IMR-90 (cell line): ENCODE measurements around the gene NPAS3. TPM values are rescaled to one million over a fixed set of nuclear protein-coding genes. Genes with fewer than 3 reads are reported as not detected.

Source experiments
- ATAC-seq: fragments of 200-7000 bp; cut with Tn5 transposase; 2 replicates; pipeline ENCODE4 v1.9.1; 2020; ENCODE audit warnings: low read depth, mild to moderate bottlenecking, moderate library complexity
- BruUV-seq: library from RNA; stranded (reverse); fragments of 400-500 nt; replicated peaks from 2 replicates; lab custom pipeline; 2021; lab: Mats Ljungman, UMichigan
- CTCF ChIA-PET: fragments of 300-600 bp; formaldehyde crosslinking; extraction: SDS; loops from one replicate; lab custom pipeline; 2021; ENCODE audit warnings: antibody characterized with exemption; lab: Yijun Ruan, JAX
- POLR2A ChIA-PET: fragments of 300-600 bp; sonication (Branson Sonifier 250); formaldehyde crosslinking; loops from one replicate; lab custom pipeline; 2022; ENCODE audit warnings: antibody characterized with exemption; ENCODE audit not compliant: unreplicated experiment; lab: Charles Lee
- DNase-seq: peaks from one replicate; pipeline ENCODE4 v3.0.0; 2013
- H2AFZ ChIP-seq: replicated peaks from 2 replicates; pipeline ENCODE3; 2013; ENCODE audit warnings: low read length, mild to moderate bottlenecking; ENCODE audit not compliant: poor library complexity
- H2AK5ac ChIP-seq: 2 replicates; pipeline ENCODE4 v1.6.1; 2013; ENCODE audit warnings: low read depth, low read length, inconsistent platforms
- H2AK9ac ChIP-seq: replicated peaks from 2 replicates; pipeline ENCODE3; 2013; ENCODE audit warnings: mild to moderate bottlenecking, low read depth, low read length, moderate library complexity; ENCODE audit not compliant: poor library complexity
- H2BK120ac ChIP-seq: 2 replicates; pipeline ENCODE4 v1.6.1; 2013; ENCODE audit warnings: low read depth, low read length, inconsistent platforms
- H2BK15ac ChIP-seq: 3 replicates; pipeline ENCODE4 v1.6.1; 2013; ENCODE audit warnings: low read depth, low read length, inconsistent platforms
- H2BK20ac ChIP-seq: 2 replicates; pipeline ENCODE4 v1.6.1; 2013; ENCODE audit warnings: low read depth, mild to moderate bottlenecking, inconsistent platforms, low read length, moderate library complexity
- H2BK5ac ChIP-seq: 2 replicates; pipeline ENCODE4 v1.6.1; 2013; ENCODE audit warnings: mild to moderate bottlenecking, low read depth, low read length, inconsistent platforms; ENCODE audit not compliant: poor library complexity, severe bottlenecking
- H3K14ac ChIP-seq: replicated peaks from 2 replicates; pipeline ENCODE4 v1.6.1; 2013; ENCODE audit warnings: low read depth, low read length, inconsistent platforms
- H3K18ac ChIP-seq: 2 replicates; pipeline ENCODE4 v1.6.1; 2013; ENCODE audit warnings: low read depth, low read length, control low read depth
- H3K23ac ChIP-seq: 2 replicates; pipeline ENCODE4 v1.6.1; 2013; ENCODE audit warnings: low read depth, low read length, inconsistent platforms
- H3K27ac ChIP-seq: 2 replicates; pipeline ENCODE4 v1.5.1; 2013; ENCODE audit warnings: mild to moderate bottlenecking, control low read depth, low read length; ENCODE audit not compliant: insufficient read depth
- H3K27me3 ChIP-seq: 2 replicates; pipeline ENCODE4 v1.6.1; 2013; ENCODE audit warnings: low read length; ENCODE audit not compliant: control insufficient read depth, insufficient read depth
- H3K36me3 ChIP-seq: 2 replicates; pipeline ENCODE4 v1.6.1; 2013; ENCODE audit warnings: low read length, mixed read lengths; ENCODE audit not compliant: control insufficient read depth, insufficient read depth
- H3K4ac ChIP-seq: 2 replicates; pipeline ENCODE4 v1.6.1; 2013; ENCODE audit warnings: low read depth, low read length, inconsistent platforms
- H3K4me1 ChIP-seq: 2 replicates; pipeline ENCODE4 v1.6.1; 2013; ENCODE audit warnings: low read length, mixed read lengths; ENCODE audit not compliant: control insufficient read depth, insufficient read depth
- H3K4me2 ChIP-seq: 2 replicates; pipeline ENCODE4 v1.6.1; 2013; ENCODE audit warnings: low read depth, mild to moderate bottlenecking, control low read depth, low read length, moderate library complexity
- H3K4me3 ChIP-seq: 2 replicates; pipeline ENCODE4 v1.5.1; 2013; ENCODE audit warnings: low read depth, mild to moderate bottlenecking, control low read depth, low read length, moderate library complexity; ENCODE audit not compliant: insufficient read depth
- H3K56ac ChIP-seq: 2 replicates; pipeline ENCODE4 v1.6.1; 2013; ENCODE audit warnings: low read length, inconsistent platforms; ENCODE audit not compliant: insufficient read depth; ENCODE audit errors: extremely low read depth
- H3K79me1 ChIP-seq, 2 experiments: 2 replicates each; pipeline ENCODE4 v1.6.1; 2013; ENCODE audit warnings: low read length in 2 of 2, inconsistent platforms in 1 of 2, low read depth in 1 of 2
- H3K9ac ChIP-seq: 2 replicates; pipeline ENCODE4 v1.6.1; 2013; ENCODE audit warnings: low read depth, low read length, control low read depth
- H3K9me1 ChIP-seq: 2 replicates; pipeline ENCODE4 v1.6.1; 2013; ENCODE audit warnings: low read length, inconsistent platforms; ENCODE audit not compliant: insufficient read depth
- H3K9me3 ChIP-seq: 2 replicates; pipeline ENCODE4 v1.6.1; 2013; ENCODE audit warnings: low read length; ENCODE audit not compliant: control insufficient read depth, insufficient read depth
- H4K20me1 ChIP-seq: 2 replicates; pipeline ENCODE4 v1.6.1; 2013; ENCODE audit warnings: low read length, inconsistent platforms; ENCODE audit not compliant: insufficient read depth
- H4K5ac ChIP-seq: 2 replicates; pipeline ENCODE4 v1.6.1; 2013; ENCODE audit warnings: mild to moderate bottlenecking, low read depth, low read length, control low read depth
- H4K8ac ChIP-seq, 2 experiments: 2 replicates each; pipeline ENCODE4 v1.6.1; 2013; ENCODE audit warnings: low read depth in 2 of 2, low read length in 2 of 2, control low read depth in 1 of 2, inconsistent platforms in 1 of 2
- H4K91ac ChIP-seq: 2 replicates; pipeline ENCODE4 v1.6.1; 2013; ENCODE audit warnings: low read depth, low read length, inconsistent platforms; ENCODE audit not compliant: insufficient read depth
- BHLHE40 ChIP-seq: fragments of 150-350 bp; IDR thresholded peaks from 2 replicates; pipeline ENCODE4 v1.6.1; 2016; ENCODE audit warnings: mild to moderate bottlenecking, low read depth, low read length
- CEBPB ChIP-seq: IDR thresholded peaks from 2 replicates; pipeline ENCODE4 v1.6.1; 2012; ENCODE audit warnings: low read depth, low read length, improper control_type of control experiment
- CHD1 ChIP-seq: IDR thresholded peaks from 2 replicates; pipeline ENCODE4 v1.6.1; 2012; ENCODE audit warnings: low read depth, low read length, improper control_type of control experiment
- FOS ChIP-seq: fragments of 150-350 bp; IDR thresholded peaks from 2 replicates; pipeline ENCODE4 v1.6.1; 2016; ENCODE audit warnings: low read depth, low read length
- MAFK ChIP-seq: IDR thresholded peaks from 2 replicates; pipeline ENCODE4 v1.6.1; 2012; ENCODE audit warnings: low read depth, low read length, improper control_type of control experiment
- MAZ ChIP-seq: IDR thresholded peaks from 2 replicates; pipeline ENCODE4 v1.6.1; 2012; ENCODE audit warnings: low read depth, mild to moderate bottlenecking, low read length, improper control_type of control experiment, moderate library complexity, borderline replicate concordance
- MXI1 ChIP-seq: IDR thresholded peaks from 2 replicates; pipeline ENCODE4 v1.6.1; 2012; ENCODE audit warnings: low read depth, mild to moderate bottlenecking, low read length, moderate library complexity, borderline replicate concordance
- NFE2L2 ChIP-seq: fragments of 150-350 bp; IDR thresholded peaks from 2 replicates; pipeline ENCODE4 v1.6.1; 2016; ENCODE audit warnings: low read depth, mild to moderate bottlenecking, low read length
- POLR2A ChIP-seq: IDR thresholded peaks from 2 replicates; pipeline ENCODE4 v1.6.1; 2012; ENCODE audit warnings: mild to moderate bottlenecking, low read depth, low read length
- RAD21 ChIP-seq: IDR thresholded peaks from 2 replicates; pipeline ENCODE4 v1.6.1; 2012; ENCODE audit warnings: low read length, improper control_type of control experiment
- RCOR1 ChIP-seq: IDR thresholded peaks from 2 replicates; pipeline ENCODE4 v1.6.1; 2012; ENCODE audit warnings: mild to moderate bottlenecking, low read length, improper control_type of control experiment; ENCODE audit not compliant: insufficient replicate concordance
- RFX5 ChIP-seq: IDR thresholded peaks from 2 replicates; pipeline ENCODE4 v1.8.0; 2012; ENCODE audit warnings: low read depth, mild to moderate bottlenecking, low read length, moderate library complexity
- SMC3 ChIP-seq: fragments of 150-350 bp; IDR thresholded peaks from 2 replicates; pipeline ENCODE4 v1.6.1; 2016; ENCODE audit warnings: low read depth, mild to moderate bottlenecking, antibody characterized with exemption, low read length, moderate library complexity
- WGBS, 2 experiments: methylation state at CpG; one replicate each; pipeline versions ENCODE4 v1.1.5 to v1.1.7; 2013; ENCODE audit warnings: missing lambda C conversion rate in 2 of 2; ENCODE audit not compliant: insufficient read length in 1 of 2; ENCODE audit errors: extremely low coverage in 2 of 2; 5-methylcytosine and 5-hydroxymethylcytosine counted together
- dilution Hi-C: fragments of 300-500 bp; cut with HindIII; formaldehyde crosslinking; loops from one replicate; pipeline ENCODE4 v1.14.3; 2018; ENCODE audit warnings: low sequenced_read_pairs; ENCODE audit not compliant: unreplicated experiment
- in situ Hi-C: fragments of 300-500 bp; cut with MboI; formaldehyde crosslinking; loops from 3 replicates; pipeline ENCODE4 v1.14.3; 2019; ENCODE audit warnings: low sequenced_read_pairs, inconsistent platforms, mixed read lengths
- intact Hi-C: fragments of 100-400 bp; cut with micrococcal nuclease; formaldehyde crosslinking; loops from 2 replicates; pipeline ENCODE4 v1.10.0; 2022
- polyA plus RNA-seq, 3 experiments: library from polyadenylated mRNA; depleted of rRNA; stranded (reverse); fragments of >200 nt; gene quantifications; 2 replicates each; pipeline ENCODE4 v1.2.3, GENCODE V29; 2012; ENCODE audit warnings: low replicate concordance in 1 of 3
- total RNA-seq: library from RNA; depleted of rRNA; stranded (reverse); fragments of >200 nt; gene quantifications from 2 replicates; pipeline ENCODE4 v1.2.3, GENCODE V29; 2012
- TF ChIP-seq, protein P1 (sequence below): conservative IDR thresholded peaks from 2 replicates; pipeline ENCODE4 v1.5.1; 2012; ENCODE audit warnings: mild to moderate bottlenecking, low read depth, low read length, improper control_type of control experiment
- TF ChIP-seq, protein P2 (sequence below): fragments of 150-350 bp; IDR thresholded peaks from 2 replicates; pipeline ENCODE4 v1.6.1; 2016; ENCODE audit warnings: low read depth, mild to moderate bottlenecking, low read length, moderate library complexity, borderline replicate concordance
- TF ChIP-seq, protein P3 (sequence below): fragments of 150-350 bp; IDR thresholded peaks from 2 replicates; pipeline ENCODE4 v1.6.1; 2017; ENCODE audit warnings: mild to moderate bottlenecking, antibody characterized with exemption, low read length, low read depth

NPAS3 gene
- total and polyA plus RNA-seq, 2 of the 4 experiments (the other 2 are of a cell fraction): not detected

DNA sequence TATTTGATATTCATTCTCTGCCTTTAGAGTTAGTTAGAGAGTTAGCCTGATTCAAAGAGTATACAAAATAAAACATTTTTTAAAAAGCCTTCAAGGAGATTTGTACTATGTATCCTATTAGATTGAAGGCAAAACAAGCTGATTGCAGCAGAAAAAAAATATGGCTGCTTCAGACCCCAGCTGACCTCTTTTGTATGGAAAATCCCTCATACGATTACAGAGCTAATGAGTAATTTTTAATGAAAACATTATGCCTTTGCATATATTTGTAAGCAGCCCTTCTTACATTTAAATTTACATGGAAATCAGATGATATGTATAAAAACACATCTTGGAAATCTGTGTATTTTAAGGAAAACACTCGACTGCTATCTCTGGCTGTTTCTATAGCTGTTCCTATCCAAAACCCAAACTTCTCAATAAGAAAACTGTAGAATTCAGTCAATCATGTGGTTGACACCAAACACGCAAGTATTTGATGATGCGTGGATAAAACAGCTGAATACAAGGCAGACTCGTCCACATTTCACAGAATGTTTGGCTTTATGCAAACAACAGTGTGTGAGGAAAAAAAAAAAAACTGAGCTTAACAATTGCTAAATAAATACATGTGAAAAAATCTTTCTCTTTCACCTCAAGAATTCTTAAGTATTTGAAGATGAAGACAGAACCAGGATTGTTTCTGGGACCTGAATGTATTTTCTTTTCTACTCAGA lies 736.9 kb downstream of the NPAS3 start:
- Histone ChIP-seq H4K8ac (no peak overlapping the region), H2BK5ac (no peak overlapping the region), H3K4ac (no peak overlapping the region), H2AFZ (no peak overlapping the region), H3K27me3 (no peaks in the 10 kb centered on the region), H3K9ac (no peak overlapping the region), H3K18ac (no peak overlapping the region), H4K20me1 (no peaks in the 10 kb centered on the region), H4K5ac (no peak overlapping the region), H3K56ac (no peak overlapping the region), H3K36me3 (no peaks in the 10 kb centered on the region), H3K27ac (no peak overlapping the region), H3K4me1 (no peaks in the 10 kb centered on the region), H3K23ac (no peak overlapping the region), H2BK15ac (no peak overlapping the region), H3K14ac (no peak overlapping the region), H2AK9ac (no peak overlapping the region), H2BK20ac (no peak overlapping the region), H3K4me3 (no peak overlapping the region), H3K9me3 (no peaks in the 10 kb centered on the region), H3K9me1 (no peaks in the 10 kb centered on the region), H3K4me2 (no peak overlapping the region), H4K91ac (no peak overlapping the region), H2AK5ac (no peak overlapping the region), H3K79me1 (no peaks in the 10 kb centered on the region), H2BK120ac (no peak overlapping the region)
- ATAC-seq: no peak
- in situ Hi-C loops: no loop called here
- intact Hi-C loops: no loop called here
- dilution Hi-C loops: no loop called here
- no peak for TF ChIP-seq CHD1
- TF ChIP-seq RAD21: no peak
- no peak for TF ChIP-seq MXI1
- TF ChIP-seq, protein P1, sequence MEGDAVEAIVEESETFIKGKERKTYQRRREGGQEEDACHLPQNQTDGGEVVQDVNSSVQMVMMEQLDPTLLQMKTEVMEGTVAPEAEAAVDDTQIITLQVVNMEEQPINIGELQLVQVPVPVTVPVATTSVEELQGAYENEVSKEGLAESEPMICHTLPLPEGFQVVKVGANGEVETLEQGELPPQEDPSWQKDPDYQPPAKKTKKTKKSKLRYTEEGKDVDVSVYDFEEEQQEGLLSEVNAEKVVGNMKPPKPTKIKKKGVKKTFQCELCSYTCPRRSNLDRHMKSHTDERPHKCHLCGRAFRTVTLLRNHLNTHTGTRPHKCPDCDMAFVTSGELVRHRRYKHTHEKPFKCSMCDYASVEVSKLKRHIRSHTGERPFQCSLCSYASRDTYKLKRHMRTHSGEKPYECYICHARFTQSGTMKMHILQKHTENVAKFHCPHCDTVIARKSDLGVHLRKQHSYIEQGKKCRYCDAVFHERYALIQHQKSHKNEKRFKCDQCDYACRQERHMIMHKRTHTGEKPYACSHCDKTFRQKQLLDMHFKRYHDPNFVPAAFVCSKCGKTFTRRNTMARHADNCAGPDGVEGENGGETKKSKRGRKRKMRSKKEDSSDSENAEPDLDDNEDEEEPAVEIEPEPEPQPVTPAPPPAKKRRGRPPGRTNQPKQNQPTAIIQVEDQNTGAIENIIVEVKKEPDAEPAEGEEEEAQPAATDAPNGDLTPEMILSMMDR: no peak
- TF ChIP-seq, protein P2, sequence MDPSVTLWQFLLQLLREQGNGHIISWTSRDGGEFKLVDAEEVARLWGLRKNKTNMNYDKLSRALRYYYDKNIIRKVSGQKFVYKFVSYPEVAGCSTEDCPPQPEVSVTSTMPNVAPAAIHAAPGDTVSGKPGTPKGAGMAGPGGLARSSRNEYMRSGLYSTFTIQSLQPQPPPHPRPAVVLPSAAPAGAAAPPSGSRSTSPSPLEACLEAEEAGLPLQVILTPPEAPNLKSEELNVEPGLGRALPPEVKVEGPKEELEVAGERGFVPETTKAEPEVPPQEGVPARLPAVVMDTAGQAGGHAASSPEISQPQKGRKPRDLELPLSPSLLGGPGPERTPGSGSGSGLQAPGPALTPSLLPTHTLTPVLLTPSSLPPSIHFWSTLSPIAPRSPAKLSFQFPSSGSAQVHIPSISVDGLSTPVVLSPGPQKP: no peak
- TF ChIP-seq MAFK: no peak
- no peak for TF ChIP-seq RCOR1
- no peak for TF ChIP-seq SMC3
- TF ChIP-seq CEBPB: no peak
- no peak for TF ChIP-seq FOS
- TF ChIP-seq BHLHE40: no peak
- no peak for TF ChIP-seq NFE2L2
- TF ChIP-seq MAZ: no peak
- TF ChIP-seq POLR2A: no peak
- TF ChIP-seq RFX5: no peak
- TF ChIP-seq, protein P3, sequence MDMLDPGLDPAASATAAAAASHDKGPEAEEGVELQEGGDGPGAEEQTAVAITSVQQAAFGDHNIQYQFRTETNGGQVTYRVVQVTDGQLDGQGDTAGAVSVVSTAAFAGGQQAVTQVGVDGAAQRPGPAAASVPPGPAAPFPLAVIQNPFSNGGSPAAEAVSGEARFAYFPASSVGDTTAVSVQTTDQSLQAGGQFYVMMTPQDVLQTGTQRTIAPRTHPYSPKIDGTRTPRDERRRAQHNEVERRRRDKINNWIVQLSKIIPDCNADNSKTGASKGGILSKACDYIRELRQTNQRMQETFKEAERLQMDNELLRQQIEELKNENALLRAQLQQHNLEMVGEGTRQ: no peak
- ChIA-PET CTCF (interaction anchor here (0.6 kb wide), 1 partner anchor 707 kb away, joined by 3 read pairs; no protein-coding TSS in a partner anchor), POLR2A (no interaction called here)
- no TSS peak for BruUV-seq
- no CpG with 5 or more reads among the region's 5 CpGs for WGBS, 2 experiments
- no peak for DNase-seq
